Ureter (tissue), 1 donor: Measurements from ENCODE around the gene DCC. TPM values are rescaled to one million over a fixed set of nuclear protein-coding genes. Genes with fewer than 3 reads are reported as not detected.

ENCODE experiments used
- DNase-seq: peaks from one replicate; pipeline ENCODE4 v3.0.0-alpha.2; 2020; ENCODE audit warnings: low spot score
- total RNA-seq: library from RNA; stranded (reverse); gene quantifications from one replicate; pipeline ENCODE4 v1.2.4, GENCODE V29; 2023
- donor health status: DM: yes; HTN: yes; CAD: no.

DCC gene
- total RNA-seq, 1 donor from 2014 or later: 4.4 TPM

DNA sequence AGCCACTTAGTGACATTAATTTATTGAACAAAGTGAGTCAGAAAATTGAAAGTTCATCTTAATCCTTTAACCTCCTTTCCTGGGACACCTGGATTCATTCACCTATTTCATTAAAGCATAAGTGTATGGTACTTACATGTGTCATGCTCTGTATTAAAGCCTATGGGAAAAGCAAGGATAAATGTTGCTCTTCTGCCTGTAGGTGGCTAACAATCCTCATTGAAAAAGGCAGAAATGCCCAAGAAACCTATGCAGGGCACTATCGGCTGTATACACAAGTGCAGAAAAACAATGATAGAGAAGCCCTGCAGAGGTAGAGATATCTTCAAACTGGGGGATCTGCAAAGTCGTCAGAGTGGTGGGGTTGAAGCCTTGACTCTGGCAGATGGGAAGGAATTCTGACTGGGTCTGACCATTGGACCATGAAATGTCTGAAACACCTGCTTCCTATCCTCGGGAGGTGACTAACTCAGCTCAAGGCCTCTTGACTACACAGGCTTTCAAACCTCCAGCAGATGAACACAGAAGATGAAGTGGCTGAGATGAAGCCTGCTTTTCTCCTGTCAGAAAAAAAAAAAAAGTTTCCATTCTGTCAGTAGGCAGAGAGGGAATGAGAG lies 83.1 kb downstream of the DCC start:
- DNase-seq: no peak

DNA sequence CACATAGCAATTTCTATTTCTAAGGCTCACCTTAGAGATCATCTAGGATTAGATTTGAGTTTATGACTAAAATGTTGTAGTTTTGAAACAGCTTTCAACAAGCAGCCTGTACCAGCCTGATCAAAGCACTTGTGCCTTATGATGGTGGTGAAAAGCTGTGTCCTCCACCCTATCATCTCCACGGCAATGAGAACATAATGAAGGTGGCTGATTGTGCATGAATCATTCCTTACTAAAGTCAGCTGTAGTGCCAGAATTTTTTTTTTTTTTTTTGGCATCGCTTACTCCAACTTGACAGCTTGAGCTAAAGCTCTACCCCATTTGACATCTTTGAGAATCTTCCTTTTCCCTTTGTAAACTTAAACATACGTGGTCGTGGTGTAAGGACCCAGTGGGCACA lies 86.0 kb downstream of the DCC start:
- no peak for DNase-seq

DNA sequence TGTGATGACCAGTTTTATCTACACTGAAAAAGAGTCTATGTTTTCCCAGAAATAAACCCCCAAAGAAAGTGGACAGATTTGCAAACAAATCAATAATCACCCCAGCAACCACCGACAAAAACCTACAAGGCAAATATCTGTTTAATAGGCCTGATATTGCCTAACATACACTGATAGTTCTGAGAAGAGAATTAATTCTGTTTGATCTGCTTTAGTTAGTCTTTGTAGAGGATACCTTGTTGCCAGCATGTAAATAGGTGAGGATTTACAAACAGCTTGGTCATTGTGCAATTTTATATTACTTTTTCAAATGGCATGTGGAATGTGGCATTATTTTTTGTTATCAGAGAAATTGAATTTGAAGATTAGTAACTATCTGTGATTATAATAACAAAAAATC lies 86.5 kb downstream of the DCC start:
- DNase-seq: no peak

DNA sequence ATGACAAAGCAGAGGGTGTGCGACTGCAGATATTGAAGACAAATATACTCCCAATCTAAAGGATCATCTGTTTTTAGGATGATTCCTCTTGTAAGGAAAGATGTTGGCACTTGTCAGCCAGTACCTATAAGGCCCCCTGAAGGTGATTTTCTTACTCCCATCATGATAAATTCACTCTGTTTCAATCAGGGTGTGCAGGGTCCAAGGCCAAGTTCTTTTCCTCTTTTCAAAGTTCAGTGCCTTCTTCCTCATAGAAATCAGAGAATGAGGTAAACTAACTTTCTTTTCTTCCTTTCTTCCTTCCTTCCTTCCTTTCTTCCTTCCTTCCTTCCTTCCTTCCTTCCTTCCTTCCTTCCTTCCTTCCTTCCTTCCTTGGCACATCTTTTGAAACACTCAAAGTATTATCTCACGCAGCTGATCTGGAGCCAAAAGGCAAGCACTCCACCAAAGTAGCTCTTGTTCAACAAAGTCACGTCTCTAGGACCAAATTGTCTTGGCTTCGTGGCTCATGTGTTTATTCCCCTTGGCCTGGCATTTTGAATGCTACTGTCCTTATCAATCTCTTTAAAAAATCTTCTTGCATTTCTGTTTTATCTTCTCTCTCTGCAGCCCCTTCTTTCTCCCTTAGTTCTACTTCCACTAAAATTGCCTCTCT lies 87.7 kb downstream of the DCC start:
- DNase-seq: no peak

DNA sequence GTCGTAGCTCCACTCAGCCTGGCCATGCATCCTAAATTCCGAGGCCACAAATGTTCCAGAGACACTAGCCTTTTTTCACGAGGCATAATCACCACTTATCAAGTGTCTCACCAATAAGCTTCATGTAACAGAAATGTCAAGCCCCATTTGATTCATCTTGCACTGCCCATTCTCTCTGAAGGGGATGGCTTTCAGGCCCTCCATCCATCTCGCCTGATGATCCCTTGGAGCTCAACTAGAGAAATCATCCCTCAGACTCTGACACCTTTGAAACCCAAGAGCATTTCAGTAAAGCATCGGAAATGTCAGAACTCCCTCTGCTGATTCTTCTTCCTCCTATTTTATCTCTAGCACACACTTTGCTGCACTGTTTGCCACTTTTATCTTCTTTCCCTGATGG lies 91.7 kb downstream of the DCC start:
- DNase-seq: no peak

DNA sequence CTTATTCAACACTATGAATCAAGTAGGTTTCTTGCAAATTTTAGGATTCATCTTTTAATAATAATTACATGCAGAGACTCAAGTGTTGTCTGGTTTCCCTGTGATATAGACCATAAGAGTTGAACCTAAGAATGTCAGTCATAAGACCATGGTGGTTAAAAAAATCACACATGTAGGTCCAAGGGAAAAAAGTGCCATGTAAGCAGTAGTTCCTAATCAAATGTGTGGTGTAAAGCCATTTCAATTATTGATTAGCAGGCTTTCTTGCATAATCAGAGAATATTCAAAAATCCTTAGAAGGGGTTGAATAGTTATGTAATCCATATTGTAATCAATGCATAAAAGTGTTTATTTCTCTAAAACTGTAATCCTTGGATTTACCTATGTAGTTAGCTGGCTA lies 93.8 kb downstream of the DCC start:
- no peak for DNase-seq

DNA sequence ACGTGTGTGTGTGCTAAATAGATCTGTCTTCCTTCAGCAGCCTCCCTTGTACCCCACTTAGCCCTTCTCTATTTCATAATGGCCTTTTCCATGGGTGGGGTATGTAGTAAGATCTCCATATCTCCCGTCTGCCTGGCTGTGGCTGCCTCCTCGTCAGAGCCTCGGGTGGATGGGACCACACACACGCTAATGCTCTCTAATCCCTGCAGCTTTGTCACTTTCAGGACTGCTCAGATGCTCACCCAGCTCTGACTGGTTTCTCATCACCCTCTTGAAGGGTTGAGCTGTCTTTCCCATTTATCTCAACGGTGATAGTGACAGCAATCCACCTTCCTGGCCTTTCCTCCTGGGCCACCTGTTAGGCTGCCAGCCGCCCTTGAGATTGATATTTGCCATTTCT lies 95.3 kb downstream of the DCC start:
- DNase-seq: no peak

DNA sequence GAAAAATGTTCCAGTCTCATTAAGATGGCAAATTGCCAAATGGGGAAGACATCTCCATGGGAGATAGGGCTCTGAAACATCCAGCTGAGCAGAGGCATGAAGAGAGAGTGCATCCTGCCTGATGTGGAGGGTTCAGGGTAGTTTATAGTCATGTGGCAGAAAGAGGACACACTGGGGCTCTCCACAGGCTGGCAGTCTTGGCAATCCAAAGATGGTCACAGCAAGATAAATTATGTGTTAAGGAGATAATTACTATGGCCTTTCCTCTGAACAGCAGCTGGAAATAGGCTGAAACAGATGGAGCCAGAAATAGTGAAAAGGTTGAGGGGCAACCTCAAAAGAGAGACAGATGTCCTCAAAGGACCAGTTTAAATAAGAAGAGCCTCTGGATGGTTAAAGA lies 97.2 kb downstream of the DCC start:
- DNase-seq: no peak

DNA sequence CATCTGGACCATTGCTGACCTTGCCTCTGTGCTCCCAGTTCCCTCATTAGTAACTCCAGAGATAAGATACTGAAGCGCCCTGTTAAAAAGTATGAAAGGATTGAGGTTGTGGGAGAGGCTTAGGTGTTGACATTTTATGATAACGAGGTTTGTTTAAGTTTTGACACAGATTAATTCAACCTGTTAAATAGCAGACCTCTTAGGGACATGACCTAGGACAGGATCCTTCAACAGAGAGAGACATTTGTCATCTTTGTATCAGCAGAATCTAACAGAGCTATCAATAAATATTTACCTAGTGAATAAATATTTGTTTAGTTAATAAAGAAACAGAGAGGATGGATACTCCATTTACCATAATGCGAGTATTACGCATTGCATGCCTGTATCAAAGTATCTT lies 99.5 kb downstream of the DCC start:
- no peak for DNase-seq

DNA sequence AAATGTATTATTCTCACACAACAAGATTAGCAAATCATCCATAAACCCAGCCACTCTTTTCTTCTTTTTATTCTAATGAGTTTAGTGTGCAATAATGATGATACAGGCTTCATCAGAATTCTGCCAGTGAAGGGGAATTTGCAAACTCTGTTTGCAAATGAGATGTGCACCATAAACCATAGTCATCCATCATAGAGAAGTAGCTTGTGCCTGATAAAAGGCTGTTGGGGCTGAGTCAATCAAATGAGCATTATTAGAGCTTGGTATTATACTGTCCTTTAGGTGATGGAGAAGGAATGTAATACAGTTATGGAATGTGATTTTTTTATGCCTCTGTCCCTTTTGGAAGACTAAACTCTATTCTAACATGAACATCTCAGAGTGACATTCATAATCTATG lies 101.8 kb downstream of the DCC start:
- no peak for DNase-seq

DNA sequence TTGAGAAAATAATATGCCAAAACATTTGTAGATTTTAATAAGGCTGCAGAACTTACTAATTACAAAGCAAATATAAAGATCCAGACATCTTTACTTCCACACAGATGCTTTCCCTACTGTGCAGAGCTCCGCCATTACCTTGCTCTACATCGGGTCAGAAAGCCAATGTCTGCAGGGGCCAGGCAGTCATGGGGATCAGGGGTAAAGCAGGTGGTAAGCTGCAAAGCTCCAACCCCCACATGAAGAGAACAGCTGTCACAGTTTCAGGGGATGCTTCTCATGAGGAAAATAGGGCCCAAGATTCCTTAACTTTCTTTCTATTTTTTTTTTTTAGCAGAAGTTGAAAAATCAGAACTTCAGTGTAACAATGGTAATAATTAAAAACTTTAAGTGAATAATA lies 102.7 kb downstream of the DCC start:
- no peak for DNase-seq

DNA sequence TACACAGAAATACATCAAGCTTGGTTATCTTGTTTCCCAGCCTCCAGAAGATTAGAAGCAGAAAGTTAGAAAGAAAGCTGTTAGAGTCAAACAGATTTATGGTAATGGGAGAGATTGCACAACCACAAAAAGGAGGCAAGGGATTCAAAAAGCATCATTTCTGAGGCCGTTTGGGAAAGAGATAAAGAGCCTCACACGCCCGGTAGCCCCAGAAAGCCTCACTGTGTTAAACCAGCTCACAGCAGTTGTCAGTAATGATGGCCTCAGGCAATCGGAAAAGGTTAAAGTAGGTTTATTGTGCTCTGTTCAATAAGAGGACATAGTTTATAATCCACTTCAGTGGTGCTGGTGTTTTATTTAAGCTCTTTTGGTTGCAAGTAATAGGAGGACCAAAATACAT lies 111.3 kb downstream of the DCC start:
- no peak for DNase-seq

DNA sequence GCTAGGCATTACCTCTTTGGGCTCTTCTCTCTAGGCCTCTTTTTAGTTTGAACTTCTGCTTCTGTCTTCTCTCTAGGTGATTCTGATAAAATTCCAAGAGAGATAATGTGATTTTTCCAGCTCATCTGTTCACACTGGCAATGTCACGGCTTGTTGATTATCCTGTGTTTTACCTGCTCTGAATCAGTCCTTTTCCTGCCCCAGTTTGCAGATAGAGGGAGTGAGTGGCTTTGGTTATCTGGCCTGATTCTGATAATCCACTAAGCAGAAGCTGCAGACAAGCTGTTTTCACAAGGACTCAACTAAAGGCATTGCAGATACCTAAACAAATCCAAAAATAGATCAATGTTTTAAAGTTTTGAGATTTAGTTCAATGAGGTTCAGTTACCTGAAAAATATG lies 111.9 kb downstream of the DCC start:
- no peak for DNase-seq

DNA sequence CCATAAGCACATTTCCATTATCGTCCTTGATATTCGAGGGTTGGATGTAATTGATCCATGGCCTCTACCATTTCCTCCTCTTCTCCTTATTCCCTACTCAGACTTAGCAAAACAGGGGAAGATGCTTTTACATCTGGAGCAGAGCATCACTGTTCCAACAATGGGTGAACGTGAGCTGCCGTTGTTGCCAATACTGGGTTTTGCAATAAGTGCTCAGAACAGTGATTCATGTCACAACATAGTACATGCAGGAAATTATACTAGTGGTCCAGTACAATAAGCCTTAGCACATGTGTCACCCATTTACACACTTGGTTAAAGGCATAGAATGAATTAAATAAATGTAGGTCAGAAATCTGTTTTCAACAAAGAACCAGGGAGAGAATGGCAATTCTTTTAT lies 112.4 kb downstream of the DCC start:
- DNase-seq: no peak

DNA sequence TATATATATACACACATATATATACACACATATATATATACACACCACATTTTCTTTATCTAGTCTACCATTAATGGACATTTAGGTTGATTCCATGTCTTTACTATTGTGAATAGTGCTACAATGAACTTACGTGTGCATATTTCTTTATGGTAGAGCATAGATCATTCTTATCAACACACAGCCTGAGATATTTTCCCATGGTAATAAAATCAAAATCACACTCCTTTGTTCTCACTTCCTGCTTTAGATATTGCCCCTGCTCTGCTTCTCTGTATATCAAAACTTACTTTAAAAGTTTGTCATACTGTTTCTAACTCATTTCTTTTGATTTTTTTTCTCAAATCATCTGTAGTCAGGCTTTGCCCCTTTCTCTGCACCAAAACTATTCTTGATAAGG lies 119.9 kb downstream of the DCC start:
- DNase-seq: no peak

DNA sequence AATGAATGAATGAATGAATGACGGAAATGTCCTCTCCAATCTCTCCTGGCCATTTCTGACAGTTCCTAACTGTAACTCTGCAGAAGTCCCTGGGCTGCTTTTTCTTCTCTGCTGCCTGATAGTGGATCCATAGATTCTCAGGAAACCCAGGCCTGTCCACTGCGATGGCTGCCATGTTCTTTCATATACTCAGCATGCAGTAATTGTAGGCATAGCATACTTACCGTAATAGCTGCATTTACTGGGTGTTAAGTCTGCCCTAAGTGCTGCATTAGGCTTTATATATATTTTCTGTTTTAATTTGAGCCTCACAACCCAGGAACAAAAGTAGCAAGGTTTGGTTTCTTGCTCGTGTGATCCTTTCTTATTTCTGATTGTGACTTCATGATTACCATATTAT lies 122.9 kb downstream of the DCC start:
- no peak for DNase-seq

DNA sequence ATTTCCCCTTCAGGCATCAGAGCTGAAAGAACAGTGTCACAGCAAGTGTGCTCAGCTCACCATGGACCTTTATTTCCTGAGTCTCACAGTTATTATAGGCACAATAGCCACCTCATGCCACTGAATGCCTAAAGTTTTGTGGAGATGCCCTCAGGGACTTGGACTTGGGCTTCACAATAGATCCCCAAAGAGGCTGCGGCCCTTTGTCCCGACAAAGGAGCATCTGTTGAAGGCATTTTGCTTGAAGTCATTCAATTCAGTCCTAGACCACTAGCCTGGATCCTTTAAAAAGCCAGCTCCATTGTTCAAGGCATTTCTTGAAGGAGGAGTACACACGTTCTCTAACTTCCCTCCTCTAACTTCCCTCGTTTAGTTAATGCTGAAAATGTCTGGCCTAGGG lies 125.4 kb downstream of the DCC start:
- DNase-seq: no peak

DNA sequence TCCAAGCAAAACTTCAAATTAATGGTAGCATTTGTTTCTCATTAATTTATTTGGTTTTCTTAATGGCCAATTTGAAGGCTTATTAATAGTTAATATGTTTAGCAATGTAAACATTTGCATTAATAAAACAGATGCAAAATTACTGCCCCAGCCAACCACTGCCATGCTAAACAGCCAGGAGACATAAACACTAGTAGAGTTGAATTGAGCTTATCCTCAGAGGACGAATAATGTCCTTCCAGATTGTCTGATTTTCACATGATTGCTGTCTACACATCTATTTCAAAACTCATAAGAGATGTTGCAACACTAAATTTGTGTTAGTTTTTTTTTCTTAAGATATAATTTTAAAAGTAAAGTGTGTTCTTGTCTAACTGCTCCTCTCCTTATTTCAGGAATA lies 128.5 kb downstream of the DCC start:
- no peak for DNase-seq

DNA sequence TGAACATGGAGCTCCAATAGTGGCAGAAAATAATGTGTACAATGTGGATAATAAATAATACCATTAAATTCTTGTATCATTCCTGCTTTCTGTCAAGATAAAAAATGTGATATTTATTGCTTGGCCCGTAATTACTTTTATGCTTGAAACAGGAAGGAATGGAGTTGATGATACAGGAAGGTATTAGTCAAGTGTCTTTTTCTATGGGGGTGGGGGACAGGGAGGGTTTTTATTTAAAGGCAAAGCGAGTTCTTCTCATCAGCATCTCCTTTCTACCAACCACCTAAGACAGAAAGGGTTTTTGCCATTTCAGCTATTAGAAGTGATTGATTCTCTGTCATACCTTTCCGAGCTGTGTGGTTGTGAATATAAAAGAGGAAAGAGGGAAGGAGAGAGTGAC lies 135.3 kb downstream of the DCC start:
- no peak for DNase-seq

DNA sequence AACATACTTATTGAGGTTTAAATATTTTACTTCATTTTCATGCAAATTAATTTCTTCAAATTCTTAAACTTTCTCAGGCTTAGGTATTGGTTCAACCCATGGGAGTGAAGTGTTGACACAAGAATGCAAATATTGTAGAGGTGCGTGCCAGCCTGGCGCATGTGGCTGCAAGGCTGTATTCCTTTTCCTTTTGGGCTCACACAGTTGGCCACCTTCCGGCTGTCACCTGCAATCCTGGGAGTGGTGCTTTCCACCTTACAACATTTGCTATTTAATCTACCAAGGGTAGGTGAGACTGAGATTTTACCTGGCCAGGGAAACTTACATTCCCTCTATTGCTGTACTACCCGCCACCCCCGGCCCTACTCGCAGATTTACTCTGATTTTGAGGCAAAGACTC lies 141.1 kb downstream of the DCC start:
- no peak for DNase-seq

DNA sequence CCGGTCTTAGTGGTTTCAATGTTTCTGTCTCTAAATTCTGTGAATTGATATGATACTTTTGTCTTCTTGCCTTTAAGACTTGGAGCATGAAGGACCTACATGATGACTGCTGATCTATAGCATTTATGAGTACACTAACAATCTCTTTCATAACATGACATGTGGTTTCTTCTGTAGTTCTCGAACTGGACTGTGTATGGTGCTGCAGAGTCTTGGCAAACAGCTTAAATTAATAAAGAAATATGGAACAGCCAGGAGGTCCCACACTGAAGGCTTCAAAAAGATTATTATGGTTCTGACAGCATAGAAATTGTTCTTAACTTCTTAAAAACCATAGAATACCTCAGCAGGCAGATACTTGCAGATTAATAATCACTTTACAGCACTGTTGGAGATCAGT lies 145.0 kb downstream of the DCC start:
- no peak for DNase-seq

DNA sequence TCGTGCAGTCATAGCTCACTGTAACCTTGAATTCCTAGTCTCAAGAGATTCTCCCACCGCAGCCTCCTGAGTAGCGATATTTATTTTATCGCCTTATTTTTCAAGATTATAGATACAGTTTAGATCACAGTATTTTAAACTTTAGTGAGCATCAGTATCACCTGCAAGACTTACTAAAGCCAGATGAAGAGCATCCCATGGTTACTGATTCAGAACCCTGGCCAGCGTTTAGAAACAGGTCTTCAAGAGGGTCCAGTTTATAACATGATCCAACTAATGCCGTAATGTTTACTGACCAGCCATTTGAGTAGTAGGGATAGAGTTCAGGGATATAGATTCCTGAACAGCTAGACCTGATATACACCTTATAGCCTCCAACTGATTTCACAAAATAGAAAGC lies 146.1 kb downstream of the DCC start:
- DNase-seq: no peak

DNA sequence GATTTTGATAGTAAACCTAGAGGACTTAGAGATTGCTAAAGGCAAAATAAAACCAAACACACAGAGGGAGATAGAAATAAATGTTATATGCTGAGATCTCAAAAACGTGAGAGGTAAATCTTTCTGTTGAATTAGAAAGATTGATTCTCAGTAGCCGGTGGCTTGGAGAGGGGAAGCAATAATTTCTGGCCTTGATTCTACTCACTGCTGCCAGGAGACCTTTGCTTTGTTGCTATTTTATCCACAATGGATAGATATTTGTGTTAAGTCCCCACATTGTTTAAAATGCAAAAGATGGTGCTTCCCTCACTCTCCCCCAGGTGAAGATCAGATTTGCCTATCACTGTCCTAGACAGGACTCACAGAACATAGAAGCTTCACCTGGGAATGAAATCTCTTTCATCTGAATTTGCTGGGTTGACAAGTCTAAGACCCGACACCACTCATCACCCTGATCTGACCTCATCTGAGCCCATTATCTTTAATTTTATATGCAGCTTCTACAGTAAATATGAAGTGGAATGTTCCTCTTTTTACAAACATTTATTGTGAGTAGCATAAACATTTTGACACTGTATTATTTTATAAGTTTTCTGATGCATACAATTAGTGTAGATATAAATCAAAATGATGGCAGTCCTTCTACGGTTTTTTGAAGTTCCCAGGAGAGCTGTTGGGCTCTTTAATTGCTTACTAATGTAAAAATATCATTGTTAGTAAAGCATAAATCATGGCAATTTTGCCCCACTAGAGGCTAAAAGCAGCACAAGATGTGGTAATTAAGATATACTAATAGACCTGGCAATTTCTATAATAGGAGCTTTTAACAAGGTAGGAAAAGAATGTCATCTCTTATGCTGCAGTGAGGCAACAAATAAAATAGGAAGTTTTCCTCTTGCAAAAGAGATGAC lies 149.7 kb downstream of the DCC start:
- no peak for DNase-seq
